Activated CD4-positive, CD25-positive, alpha-beta regulatory T cell treated with anti-CD3 and anti-CD28 coated beads, Interleukin-2, amount 50 U/mL, for 16 hours (primary cell): ENCODE results near the gene SEMA4B.
"Not testable (repeated sequence)": the region's sequence is repeated elsewhere in the genome, so short reads cannot be mapped to it uniquely, and the experiment has no call there.

Experiments
- DNase-seq: peaks from one replicate; pipeline ENCODE4 v3.0.0-alpha.2; 2020; ENCODE audit warnings: low read depth, low spot score

Gene SEMA4B

GRCh38 chr15:90201130-90201943, at the start of gene SEMA4B:
Gene SEMA4B (plus strand): TSS chr15:90201330. CDS start chr15:90201579, 249 bp downstream.
- DNase-seq: peak; percentile 36

- DNase-seq: no peak
These were observed 49.0 kb upstream of the SEMA4B start for GRCh38 chr15:90151989-90152645.

GRCh38 chr15:90153658-90154057, 47.5 kb upstream of the SEMA4B start:
- DNase-seq: no peak

GRCh38 chr15:90154246-90154645, 46.9 kb upstream of the SEMA4B start:
- no peak for DNase-seq

- no peak for DNase-seq
These were observed 46.1 kb upstream of the SEMA4B start for GRCh38 chr15:90154861-90155626.

- no peak for DNase-seq
These were observed 41.9 kb upstream of the SEMA4B start for GRCh38 chr15:90159213-90159612.

- no peak for DNase-seq
These were observed 40.1 kb upstream of the SEMA4B start for GRCh38 chr15:90160781-90161727.

- DNase-seq: no peak
These were observed 39.2 kb upstream of the SEMA4B start for GRCh38 chr15:90161950-90162361.

- no peak for DNase-seq
These were observed 38.2 kb upstream of the SEMA4B start for GRCh38 chr15:90162956-90163355.

- DNase-seq: not testable (repeated sequence)
These were observed 36.9 kb upstream of the SEMA4B start for GRCh38 chr15:90164239-90164638.

- no peak for DNase-seq
These were observed 36.0 kb upstream of the SEMA4B start for GRCh38 chr15:90165157-90165556.

- no peak for DNase-seq
These were observed 35.3 kb upstream of the SEMA4B start for GRCh38 chr15:90165659-90166489.

GRCh38 chr15:90167121-90167520, 34.0 kb upstream of the SEMA4B start:
- no peak for DNase-seq

GRCh38 chr15:90171623-90172022, 29.5 kb upstream of the SEMA4B start:
- no peak for DNase-seq

- no peak for DNase-seq
These were observed 27.8 kb upstream of the SEMA4B start for GRCh38 chr15:90173372-90173771.

GRCh38 chr15:90174140-90174875, 26.8 kb upstream of the SEMA4B start:
- no peak for DNase-seq

GRCh38 chr15:90177012-90177411, 24.1 kb upstream of the SEMA4B start:
- no peak for DNase-seq

- DNase-seq: no peak
These were observed 22.4 kb upstream of the SEMA4B start for GRCh38 chr15:90178468-90179435.
